SU-DHL-6 (cell line): ENCODE data around the gene THSD4.

ENCODE experiments used
- CTCF ChIP-seq: fragments of 200-600 bp; sonication (generic); IDR thresholded peaks from one replicate; pipeline ENCODE4 v1.5.1; 2017; ENCODE audit warnings: antibody characterized with exemption, mild to moderate bottlenecking, low read length, moderate library complexity; ENCODE audit not compliant: insufficient read depth, poor library complexity, severe bottlenecking
- EZH2phosphoT487 ChIP-seq: fragments of 200-600 bp; sonication (generic), shearing (Covaris generic); conservative IDR thresholded peaks from 2 replicates; pipeline ENCODE4 v1.6.1; 2018; ENCODE audit warnings: mild to moderate bottlenecking, antibody characterized with exemption, low read length, moderate library complexity, mixed read lengths

GRCh38 chr15:71338827-71339542, 223.7 kb downstream of the THSD4 start:
- no peak for TF ChIP-seq CTCF
- TF ChIP-seq EZH2phosphoT487 = no peak
